Transverse colon (tissue), 4 donors: ENCODE results near the gene ZNF212.

ENCODE experiments used
- EP300 ChIP-seq: sonication (generic); formaldehyde crosslinking; IDR thresholded peaks from one replicate; pipeline ENCODE4 v1.6.1; 2017; ENCODE audit warnings: antibody characterized with exemption, low read depth
- POLR2A ChIP-seq: fragments of 450-650 bp; IDR thresholded peaks from one replicate; pipeline ENCODE4 v1.6.1; 2016; ENCODE audit warnings: antibody characterized with exemption, mild to moderate bottlenecking, moderate library complexity
- POLR2AphosphoS5 ChIP-seq, 3 donors: sonication (generic); formaldehyde crosslinking; IDR thresholded peaks; one replicate each; pipeline ENCODE4 v1.6.1; 2016; ENCODE audit warnings: antibody characterized with exemption in 3 of 3
- TF ChIP-seq, protein P1 (sequence below), 5 experiments: fragments of 200-600 bp in 3 of 5; fragments of 450-650 bp in 2 of 5; sonication (generic) in 3 of 5; IDR thresholded peaks; 1 replicate in 2 of 5; 2 replicates in 3 of 5; pipeline ENCODE4 v1.5.1; 2016 to 2017; ENCODE audit warnings: antibody characterized with exemption in 5 of 5, inconsistent platforms in 3 of 5, mild to moderate bottlenecking in 2 of 5, moderate library complexity in 1 of 5

DNA sequence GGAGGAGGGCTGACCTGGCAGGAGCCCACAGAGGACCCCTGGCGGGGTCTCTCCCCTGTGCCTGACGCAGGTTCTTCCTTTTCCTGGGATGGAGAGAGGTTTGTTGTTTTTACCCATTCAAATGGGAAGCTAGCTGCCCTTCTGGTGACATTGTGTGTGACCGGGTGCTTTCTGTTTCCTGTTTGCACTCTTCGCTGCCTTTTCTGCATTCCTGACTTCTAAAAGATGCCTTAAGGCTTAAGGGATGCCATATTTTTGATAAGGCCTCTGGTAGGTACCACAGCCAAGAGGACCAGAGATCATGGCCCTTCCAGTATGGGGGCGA is 42.8 kb downstream of the ZNF212 start:
- TF ChIP-seq, protein P1, sequence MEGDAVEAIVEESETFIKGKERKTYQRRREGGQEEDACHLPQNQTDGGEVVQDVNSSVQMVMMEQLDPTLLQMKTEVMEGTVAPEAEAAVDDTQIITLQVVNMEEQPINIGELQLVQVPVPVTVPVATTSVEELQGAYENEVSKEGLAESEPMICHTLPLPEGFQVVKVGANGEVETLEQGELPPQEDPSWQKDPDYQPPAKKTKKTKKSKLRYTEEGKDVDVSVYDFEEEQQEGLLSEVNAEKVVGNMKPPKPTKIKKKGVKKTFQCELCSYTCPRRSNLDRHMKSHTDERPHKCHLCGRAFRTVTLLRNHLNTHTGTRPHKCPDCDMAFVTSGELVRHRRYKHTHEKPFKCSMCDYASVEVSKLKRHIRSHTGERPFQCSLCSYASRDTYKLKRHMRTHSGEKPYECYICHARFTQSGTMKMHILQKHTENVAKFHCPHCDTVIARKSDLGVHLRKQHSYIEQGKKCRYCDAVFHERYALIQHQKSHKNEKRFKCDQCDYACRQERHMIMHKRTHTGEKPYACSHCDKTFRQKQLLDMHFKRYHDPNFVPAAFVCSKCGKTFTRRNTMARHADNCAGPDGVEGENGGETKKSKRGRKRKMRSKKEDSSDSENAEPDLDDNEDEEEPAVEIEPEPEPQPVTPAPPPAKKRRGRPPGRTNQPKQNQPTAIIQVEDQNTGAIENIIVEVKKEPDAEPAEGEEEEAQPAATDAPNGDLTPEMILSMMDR (IDR thresholded peaks at IDR 0.05): no peak
- TF ChIP-seq EP300: no peak
- TF ChIP-seq POLR2AphosphoS5 (IDR thresholded peaks at IDR 0.05): no peak
- no peak for TF ChIP-seq POLR2A
